Activated T-helper 17 cell treated with anti-CD3 and anti-CD28 coated beads, Interleukin-2, amount 50 U/mL, for 72 hours (primary cell): Measurements from ENCODE around the gene PARD3B. TPM values are rescaled to one million over a fixed set of nuclear protein-coding genes. Genes with fewer than 3 reads are reported as not detected.
A peak's percentile ranks its signal among the peaks of the same experiment; 100 is the strongest.

ENCODE experiments used
- ATAC-seq: fragments of 150-1000 bp; cut with Tn5 transposase; replicated peaks from 2 replicates; pipeline ENCODE4 v1.10.0; 2021; ENCODE audit warnings: mild to moderate bottlenecking, moderate library complexity
- H3K27ac Mint-ChIP-seq: one replicate; pipeline ENCODE4 v1.8.0; 2022; ENCODE audit warnings: mixed read lengths
- H3K27me3 Mint-ChIP-seq: one replicate; pipeline ENCODE4 v1.8.0; 2022; ENCODE audit warnings: mixed read lengths
- H3K36me3 Mint-ChIP-seq: one replicate; pipeline ENCODE4 v1.8.0; 2022; ENCODE audit warnings: low read depth, mild to moderate bottlenecking, mixed read lengths
- H3K4me1 Mint-ChIP-seq: one replicate; pipeline ENCODE4 v1.8.0; 2022; ENCODE audit warnings: mixed read lengths
- H3K4me3 Mint-ChIP-seq: one replicate; pipeline ENCODE4 v1.8.0; 2022; ENCODE audit warnings: mild to moderate bottlenecking, mixed read lengths
- H3K9me3 Mint-ChIP-seq: one replicate; pipeline ENCODE4 v1.8.0; 2022; ENCODE audit warnings: mixed read lengths
- total RNA-seq, 2 donors: library from RNA; stranded (reverse); gene quantifications; one replicate each; pipeline ENCODE4 v1.2.3, GENCODE V29; 2022

PARD3B gene
- total RNA-seq, result 1 to 10 TPM in 1 of 2 donors, under 1 TPM in 1; 0.29 to 1.5 TPM

GRCh38 chr2:204544961-204545860 lies at the start of gene PARD3B:
PARD3B (plus strand) TSS chr2:204545475; CDS start chr2:204546000, 525 bp downstream.
- H3K36me3 Mint-ChIP-seq, result no peaks in the 10 kb centered on the region
- peak within 1 kb of the TSS; percentile 83 for H3K4me3 Mint-ChIP-seq
- no peak within 1 kb of the TSS for H3K27ac Mint-ChIP-seq
- ATAC-seq, result peak; percentile 78
- peaks cover 4% of the 10 kb centered on the region for H3K4me1 Mint-ChIP-seq
- no peaks in the 10 kb centered on the region for H3K9me3 Mint-ChIP-seq
- H3K27me3 Mint-ChIP-seq, result peaks cover 4% of the 10 kb centered on the region

DNA sequence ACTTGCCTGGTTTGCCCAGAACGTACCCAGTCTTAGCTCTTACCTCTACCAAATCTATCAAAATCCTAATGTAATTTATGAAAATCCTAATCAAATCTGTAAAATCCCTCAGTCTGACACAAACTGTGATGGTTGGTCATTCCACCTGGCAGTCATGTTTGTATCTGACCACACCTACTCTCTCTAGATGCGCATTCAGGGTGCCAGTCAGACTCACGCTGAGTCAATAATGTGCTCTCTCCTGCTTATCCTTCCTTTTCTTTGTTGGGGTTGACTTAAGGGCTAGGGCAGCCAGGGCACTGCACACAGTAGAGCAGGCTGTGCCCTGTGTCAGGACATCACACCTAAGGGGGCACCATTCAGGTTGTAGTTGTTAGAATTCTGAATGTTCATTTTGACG lies 48.5 kb upstream of the PARD3B start:
- H3K4me1 Mint-ChIP-seq, result no peaks in the 10 kb centered on the region
- H3K9me3 Mint-ChIP-seq, result no peaks in the 10 kb centered on the region

GRCh38 chr2:204497855-204498254 lies 47.4 kb upstream of the PARD3B start:
- Mint-ChIP-seq H3K27me3 (peaks cover 8% of the 10 kb centered on the region), H3K9me3 (no peaks in the 10 kb centered on the region), H3K4me1 (no peaks in the 10 kb centered on the region), H3K27ac (no peak overlapping the region), H3K4me3 (no peak overlapping the region), H3K36me3 (no peaks in the 10 kb centered on the region)
- no peak for ATAC-seq

More for the DNA sequence above, 48.5 kb upstream of the PARD3B start:
- H3K36me3 Mint-ChIP-seq, result no peaks in the 10 kb centered on the region
- no peak overlapping the region for H3K4me3 Mint-ChIP-seq
- H3K27ac Mint-ChIP-seq, result no peak overlapping the region
- peaks cover 8% of the 10 kb centered on the region for H3K27me3 Mint-ChIP-seq
- ATAC-seq, result no peak

GRCh38 chr2:204498291-204498690 lies 47.0 kb upstream of the PARD3B start:
- Mint-ChIP-seq H3K27ac (no peak overlapping the region), H3K4me1 (no peaks in the 10 kb centered on the region), H3K9me3 (no peaks in the 10 kb centered on the region), H3K4me3 (no peak overlapping the region), H3K27me3 (peaks cover 8% of the 10 kb centered on the region), H3K36me3 (no peaks in the 10 kb centered on the region)
- no peak for ATAC-seq

DNA sequence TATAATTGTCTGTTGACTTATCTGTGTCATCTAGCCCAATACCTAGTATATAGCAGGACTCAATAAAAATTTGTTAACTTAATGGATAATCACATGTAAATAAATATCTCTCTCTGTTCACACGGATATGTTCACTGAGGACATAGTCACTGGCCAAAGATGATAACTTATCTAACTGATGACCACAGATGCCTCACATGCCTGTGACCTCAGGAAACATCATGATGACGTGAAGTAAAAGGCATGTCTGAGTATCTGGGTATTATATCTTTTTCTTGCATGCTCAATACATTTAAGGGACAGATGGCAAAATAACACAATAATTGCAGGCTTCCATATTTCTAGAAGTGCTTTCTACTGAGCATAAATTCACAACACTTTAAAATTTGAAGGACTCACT lies 41.4 kb upstream of the PARD3B start:
- no peak for ATAC-seq
- H3K27me3 Mint-ChIP-seq, result no peaks in the 10 kb centered on the region
- H3K9me3 Mint-ChIP-seq, result no peaks in the 10 kb centered on the region
- H3K4me1 Mint-ChIP-seq, result no peaks in the 10 kb centered on the region
- H3K27ac Mint-ChIP-seq, result no peak overlapping the region
- no peak overlapping the region for H3K4me3 Mint-ChIP-seq
- no peaks in the 10 kb centered on the region for H3K36me3 Mint-ChIP-seq

DNA sequence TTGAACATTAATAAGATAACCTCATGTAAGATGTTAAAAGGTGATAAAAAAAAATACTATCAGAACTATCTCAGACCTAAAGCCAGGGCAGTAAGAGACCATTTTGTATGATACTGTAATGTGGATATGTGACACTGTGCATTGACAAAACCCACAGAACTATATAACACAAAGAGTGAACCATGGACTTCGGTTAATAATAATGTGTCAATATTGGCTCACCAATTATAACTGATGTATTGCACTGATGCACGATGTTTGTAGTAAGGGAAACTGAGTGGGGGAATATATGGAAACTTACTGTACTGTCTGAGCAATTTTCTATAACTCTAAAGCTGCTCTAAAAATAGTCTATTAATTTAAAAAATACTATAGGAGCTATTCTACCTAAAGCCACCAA lies 40.7 kb upstream of the PARD3B start:
- ATAC-seq, result no peak
- Mint-ChIP-seq H3K4me1 (no peaks in the 10 kb centered on the region), H3K4me3 (no peak overlapping the region), H3K27ac (no peak overlapping the region), H3K9me3 (no peaks in the 10 kb centered on the region), H3K36me3 (no peaks in the 10 kb centered on the region), H3K27me3 (no peaks in the 10 kb centered on the region)

DNA sequence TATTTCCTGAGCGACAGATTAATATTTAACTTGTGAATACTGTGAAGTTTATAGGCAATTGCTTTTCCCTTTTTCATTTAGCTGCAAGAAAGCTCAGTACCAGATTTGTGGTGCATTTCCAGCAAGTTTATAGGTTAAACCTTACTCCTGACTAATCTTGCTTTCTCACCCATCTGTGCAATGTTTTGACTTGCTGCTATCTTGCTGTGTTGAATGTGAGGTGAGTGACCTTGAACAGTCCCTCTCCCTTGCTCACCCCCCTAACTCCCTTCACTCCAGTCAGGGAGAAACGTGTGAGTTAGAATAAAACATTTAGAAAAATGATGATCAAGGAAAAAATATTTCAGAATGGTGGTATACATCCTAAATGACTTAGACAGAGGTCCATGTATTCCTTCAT lies 39.8 kb upstream of the PARD3B start:
- no peak for ATAC-seq
- no peaks in the 10 kb centered on the region for H3K4me1 Mint-ChIP-seq
- H3K9me3 Mint-ChIP-seq, result no peaks in the 10 kb centered on the region
- no peaks in the 10 kb centered on the region for H3K27me3 Mint-ChIP-seq
- H3K36me3 Mint-ChIP-seq, result no peaks in the 10 kb centered on the region
- no peak overlapping the region for H3K27ac Mint-ChIP-seq
- H3K4me3 Mint-ChIP-seq, result no peak overlapping the region

- Mint-ChIP-seq H3K9me3 (no peaks in the 10 kb centered on the region), H3K27me3 (no peaks in the 10 kb centered on the region), H3K27ac (no peak overlapping the region), H3K36me3 (no peaks in the 10 kb centered on the region), H3K4me1 (no peaks in the 10 kb centered on the region), H3K4me3 (no peak overlapping the region)
- no peak for ATAC-seq
Measured at GRCh38 chr2:204505946-204506345, 39.3 kb upstream of the PARD3B start.

DNA sequence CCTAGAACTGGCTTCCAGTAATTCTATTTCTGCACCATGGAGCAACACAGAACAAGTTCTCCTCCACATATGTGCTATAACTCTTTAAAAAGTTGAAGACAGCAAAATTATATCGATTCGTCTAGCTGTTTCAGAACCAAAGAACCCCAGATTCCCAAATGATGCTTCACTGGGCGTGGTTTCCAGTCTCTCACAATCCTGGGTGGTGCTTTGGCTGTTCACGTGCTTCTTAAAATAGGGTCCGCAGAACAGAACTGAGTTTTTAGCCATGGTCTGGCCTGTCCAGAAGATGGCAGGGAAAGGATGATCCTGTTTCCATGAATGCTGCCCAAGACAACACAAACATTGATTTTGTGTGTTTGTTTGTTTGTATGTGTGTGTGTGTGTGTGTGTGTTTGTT lies 37.6 kb upstream of the PARD3B start:
- H3K36me3 Mint-ChIP-seq, result no peaks in the 10 kb centered on the region
- H3K27ac Mint-ChIP-seq, result no peak overlapping the region
- no peak for ATAC-seq
- H3K4me3 Mint-ChIP-seq, result no peak overlapping the region
- H3K27me3 Mint-ChIP-seq, result peaks cover 3% of the 10 kb centered on the region
- no peaks in the 10 kb centered on the region for H3K9me3 Mint-ChIP-seq
- no peaks in the 10 kb centered on the region for H3K4me1 Mint-ChIP-seq

GRCh38 chr2:204510709-204511420 lies 34.4 kb upstream of the PARD3B start:
- Mint-ChIP-seq H3K4me1 (no peaks in the 10 kb centered on the region), H3K27me3 (peaks cover 8% of the 10 kb centered on the region), H3K9me3 (no peaks in the 10 kb centered on the region), H3K27ac (no peak overlapping the region), H3K4me3 (no peak overlapping the region), H3K36me3 (no peaks in the 10 kb centered on the region)
- ATAC-seq, result no peak

DNA sequence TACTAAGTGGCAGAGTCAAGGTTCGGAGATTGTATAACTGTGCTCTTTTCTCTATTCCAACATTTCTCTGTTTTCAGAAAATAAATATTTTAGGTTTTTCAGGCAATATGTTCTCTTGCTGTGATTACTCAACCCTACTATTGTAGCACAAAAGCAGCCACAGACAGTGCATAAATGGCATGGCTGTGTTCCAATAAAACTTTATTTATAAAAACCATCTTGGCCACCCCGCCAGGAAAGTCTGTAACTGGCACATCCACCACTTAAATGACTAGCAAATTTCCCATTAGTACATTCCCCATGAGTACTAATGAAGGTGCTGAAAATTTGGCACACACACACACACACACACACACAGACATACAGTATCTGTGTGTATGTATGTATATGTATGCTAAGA lies 30.8 kb upstream of the PARD3B start:
- H3K9me3 Mint-ChIP-seq, result no peaks in the 10 kb centered on the region
- H3K36me3 Mint-ChIP-seq, result no peaks in the 10 kb centered on the region
- no peaks in the 10 kb centered on the region for H3K4me1 Mint-ChIP-seq
- peaks cover 8% of the 10 kb centered on the region for H3K27me3 Mint-ChIP-seq
- H3K4me3 Mint-ChIP-seq, result no peak overlapping the region
- no peak overlapping the region for H3K27ac Mint-ChIP-seq
- no peak for ATAC-seq

GRCh38 chr2:204515416-204515815 lies 29.9 kb upstream of the PARD3B start:
- no peaks in the 10 kb centered on the region for H3K4me1 Mint-ChIP-seq
- ATAC-seq, result no peak
- no peaks in the 10 kb centered on the region for H3K9me3 Mint-ChIP-seq
- H3K36me3 Mint-ChIP-seq, result no peaks in the 10 kb centered on the region
- peaks cover 8% of the 10 kb centered on the region for H3K27me3 Mint-ChIP-seq
- no peak overlapping the region for H3K4me3 Mint-ChIP-seq
- H3K27ac Mint-ChIP-seq, result no peak overlapping the region

DNA sequence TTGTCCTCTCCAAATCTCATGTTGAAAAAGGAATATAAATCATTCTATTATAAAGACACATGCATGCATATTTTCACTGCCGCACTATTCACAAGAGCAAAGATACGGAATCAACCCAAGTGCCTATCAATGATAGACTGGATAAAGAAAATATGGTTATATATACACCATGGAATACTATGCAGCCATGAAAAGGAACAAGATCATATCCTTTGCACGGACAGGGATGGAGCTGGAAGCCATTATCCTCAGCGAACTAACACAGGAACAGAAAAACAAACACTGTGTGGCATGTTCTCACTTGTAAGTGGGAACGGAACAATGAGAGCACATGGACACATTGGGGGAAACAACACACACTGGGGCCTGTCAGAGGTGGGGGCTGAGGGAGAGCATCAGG lies 28.1 kb upstream of the PARD3B start:
- H3K4me1 Mint-ChIP-seq, result no peaks in the 10 kb centered on the region
- H3K27ac Mint-ChIP-seq, result no peak overlapping the region

GRCh38 chr2:204529795-204530463 lies 15.3 kb upstream of the PARD3B start:
- no peaks in the 10 kb centered on the region for H3K4me1 Mint-ChIP-seq
- H3K27ac Mint-ChIP-seq, result no peak overlapping the region
- H3K27me3 Mint-ChIP-seq, result peaks cover 7% of the 10 kb centered on the region
- no peaks in the 10 kb centered on the region for H3K36me3 Mint-ChIP-seq
- ATAC-seq, result no peak
- H3K4me3 Mint-ChIP-seq, result no peak overlapping the region
- H3K9me3 Mint-ChIP-seq, result no peaks in the 10 kb centered on the region

More for the DNA sequence above, 28.1 kb upstream of the PARD3B start:
- ATAC-seq, result no peak
- Mint-ChIP-seq H3K27me3 (peaks cover 8% of the 10 kb centered on the region), H3K9me3 (no peaks in the 10 kb centered on the region), H3K36me3 (no peaks in the 10 kb centered on the region), H3K4me3 (no peak overlapping the region)

DNA sequence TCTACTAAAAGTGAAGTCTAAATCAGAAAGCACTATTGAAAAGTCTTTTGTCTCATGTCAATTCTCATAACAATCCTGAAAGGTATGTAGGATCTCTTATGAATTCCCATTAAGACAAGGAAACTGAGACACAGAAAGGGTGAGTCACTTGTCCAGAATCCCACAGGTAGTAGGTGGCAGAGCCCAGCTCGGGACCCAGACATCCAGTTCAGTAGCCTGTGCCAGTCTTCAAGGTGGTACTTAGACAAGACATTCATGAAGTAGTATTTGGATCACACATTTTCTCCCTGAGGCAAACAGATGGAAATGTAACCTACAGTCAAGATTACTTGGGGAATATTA lies 14.8 kb upstream of the PARD3B start:
- peaks cover 7% of the 10 kb centered on the region for H3K27me3 Mint-ChIP-seq
- no peak for ATAC-seq
- no peaks in the 10 kb centered on the region for H3K36me3 Mint-ChIP-seq
- H3K27ac Mint-ChIP-seq, result no peak overlapping the region
- no peaks in the 10 kb centered on the region for H3K9me3 Mint-ChIP-seq
- H3K4me1 Mint-ChIP-seq, result no peaks in the 10 kb centered on the region
- no peak overlapping the region for H3K4me3 Mint-ChIP-seq
